OCI-LY7 (cell line): ENCODE measurements around the gene CLTCL1. TPM values are rescaled to one million over a fixed set of nuclear protein-coding genes. Genes with fewer than 3 reads are reported as not detected.

Source experiments
- BruUV-seq: library from RNA; stranded (reverse); fragments of 400-500 nt; replicated peaks from 2 replicates; lab custom pipeline; 2021; lab: Mats Ljungman, UMichigan
- CTCF ChIA-PET: fragments of 300-600 bp; sonication (Branson Sonifier 250); formaldehyde crosslinking; loops from one replicate; lab custom pipeline; 2022; ENCODE audit warnings: antibody characterized with exemption; ENCODE audit not compliant: unreplicated experiment; lab: Charles Lee
- POLR2A ChIA-PET: fragments of 300-600 bp; sonication (Branson Sonifier 250); formaldehyde crosslinking; loops from one replicate; lab custom pipeline; 2022; ENCODE audit warnings: antibody characterized with exemption; lab: Charles Lee
- DNase-seq: peaks from one replicate; pipeline ENCODE4 v3.0.0-alpha.2; 2015; ENCODE audit warnings: low spot score
- H2AFZ ChIP-seq: fragments of 200-600 bp; sonication (generic), shearing (Covaris generic); 2 replicates; pipeline ENCODE4 v1.6.1; 2014; ENCODE audit warnings: mild to moderate bottlenecking, antibody characterized with exemption, low read length, moderate library complexity
- H3K27ac ChIP-seq: fragments of 200-600 bp; sonication (generic); 2 replicates; pipeline ENCODE4 v1.5.1; 2014; ENCODE audit warnings: mixed run types, low read depth, mild to moderate bottlenecking, moderate library complexity, low read length, inconsistent platforms; ENCODE audit not compliant: poor library complexity, severe bottlenecking
- H3K36me3 ChIP-seq: fragments of 200-600 bp; sonication (generic); 2 replicates; pipeline ENCODE4 v1.6.1; 2014; ENCODE audit warnings: mild to moderate bottlenecking, antibody characterized with exemption, low read length, moderate library complexity, mixed read lengths; ENCODE audit not compliant: insufficient read depth
- H3K4me1 ChIP-seq: fragments of 200-600 bp; sonication (generic); 2 replicates; pipeline ENCODE4 v1.5.1; 2014; ENCODE audit warnings: mild to moderate bottlenecking, low read length; ENCODE audit not compliant: insufficient read depth, poor library complexity, severe bottlenecking
- H3K4me2 ChIP-seq: fragments of 200-600 bp; sonication (generic); 2 replicates; pipeline ENCODE4 v1.6.1; 2014; ENCODE audit warnings: mild to moderate bottlenecking, low read length
- H3K4me3 ChIP-seq: fragments of 200-600 bp; sonication (generic); 2 replicates; pipeline ENCODE4 v1.5.1; 2014; ENCODE audit warnings: mild to moderate bottlenecking, low read depth, low read length; ENCODE audit not compliant: poor library complexity, severe bottlenecking
- H3K79me2 ChIP-seq: fragments of 200-600 bp; sonication (generic); 2 replicates; pipeline ENCODE4 v1.6.1; 2016; ENCODE audit warnings: low read depth, mild to moderate bottlenecking, low read length, moderate library complexity, mixed read lengths; ENCODE audit not compliant: insufficient read depth
- H3K9me2 ChIP-seq: fragments of 200-600 bp; sonication (generic); 2 replicates; pipeline ENCODE4 v1.6.1; 2016; ENCODE audit warnings: mild to moderate bottlenecking, low read length, mixed read lengths; ENCODE audit not compliant: insufficient read depth
- H3K9me3 ChIP-seq: fragments of 200-600 bp; sonication (generic); 2 replicates; pipeline ENCODE4 v1.6.1; 2014; ENCODE audit warnings: mild to moderate bottlenecking, mixed run types, low read length, mixed read lengths
- H4K20me1 ChIP-seq: fragments of 200-600 bp; sonication (generic); 2 replicates; pipeline ENCODE4 v1.6.1; 2014; ENCODE audit warnings: mild to moderate bottlenecking, antibody characterized with exemption, low read length, moderate library complexity, mixed read lengths; ENCODE audit not compliant: insufficient read depth
- EZH2phosphoT487 ChIP-seq: fragments of 200-600 bp; sonication (generic); IDR thresholded peaks from 2 replicates; pipeline ENCODE4 v1.6.1; 2018; ENCODE audit warnings: low read depth, borderline replicate concordance, mild to moderate bottlenecking, mixed run types, antibody characterized with exemption, low read length, moderate library complexity, mixed read lengths
- intact Hi-C: fragments of 100-400 bp; cut with micrococcal nuclease; formaldehyde crosslinking; loops from one replicate; pipeline ENCODE4 v1.10.0; 2022; ENCODE audit not compliant: unreplicated experiment
- total RNA-seq, 2 experiments: library from RNA; depleted of rRNA in 1 of 2; stranded (reverse); fragments of >200 nt in 1 of 2; shearing (Covaris generic) in 1 of 2; gene quantifications; 2 replicates each; pipeline ENCODE4 v1.2.3, GENCODE V29; 2014 to 2022
- TF ChIP-seq, protein P1 (sequence below): fragments of 200-600 bp; sonication (generic); conservative IDR thresholded peaks from 2 replicates; pipeline ENCODE4 v1.5.1; 2014; ENCODE audit warnings: mild to moderate bottlenecking, antibody characterized with exemption, low read length, moderate library complexity, mixed read lengths

The CLTCL1 gene
- total RNA-seq, 2 experiments from 2014 or later: 0.44 to 0.99 TPM

DNA sequence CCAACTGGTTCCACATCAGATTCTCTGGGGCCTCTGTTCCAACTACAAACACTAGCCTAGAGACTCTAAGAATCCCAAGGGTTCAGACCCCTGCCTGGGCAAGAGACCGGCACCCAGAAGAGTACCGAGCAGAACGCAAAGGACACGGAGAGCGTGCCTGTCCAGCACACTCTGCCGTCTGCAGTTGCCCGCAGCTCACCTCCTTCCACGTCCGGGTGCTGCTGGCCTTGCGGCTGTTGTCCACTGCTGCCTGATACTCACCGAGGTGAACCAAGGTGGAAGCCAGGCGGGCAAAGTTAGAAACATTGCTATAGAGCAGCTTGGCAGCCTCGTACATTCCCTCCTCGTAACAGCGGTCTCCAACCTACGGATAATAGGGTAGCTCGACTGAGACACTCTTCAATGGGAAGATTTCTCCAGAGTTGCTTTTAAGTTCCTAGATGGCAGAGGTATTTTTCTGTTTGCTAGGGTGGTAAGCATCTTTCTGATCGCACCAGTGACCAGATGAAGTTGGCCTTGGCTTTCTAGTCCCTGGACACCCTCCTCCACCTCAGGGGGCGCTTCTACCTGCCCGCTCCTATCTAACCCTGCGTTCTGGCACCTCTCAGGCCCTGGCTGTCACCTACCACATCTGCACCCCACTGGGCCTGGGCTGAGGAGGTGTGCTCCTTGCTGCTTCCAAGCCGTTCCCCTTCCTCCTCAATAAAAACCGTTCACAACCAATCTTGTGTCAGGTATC lies 90.2 kb downstream of the CLTCL1 start:
- H3K4me2 ChIP-seq: no peak overlapping the region
- ChIA-PET POLR2A (interaction anchor here (0.6 kb wide), 1 partner anchor 43 kb away, joined by 3 read pairs; no protein-coding TSS in a partner anchor), CTCF (no interaction called here)
- H3K27ac ChIP-seq: no peak overlapping the region
- H3K4me1 ChIP-seq: no peaks in the 10 kb centered on the region
- no peak overlapping the region for H3K4me3 ChIP-seq
- no peaks in the 10 kb centered on the region for H3K36me3 ChIP-seq
- TF ChIP-seq EZH2phosphoT487: no peak
- TF ChIP-seq, protein P1, sequence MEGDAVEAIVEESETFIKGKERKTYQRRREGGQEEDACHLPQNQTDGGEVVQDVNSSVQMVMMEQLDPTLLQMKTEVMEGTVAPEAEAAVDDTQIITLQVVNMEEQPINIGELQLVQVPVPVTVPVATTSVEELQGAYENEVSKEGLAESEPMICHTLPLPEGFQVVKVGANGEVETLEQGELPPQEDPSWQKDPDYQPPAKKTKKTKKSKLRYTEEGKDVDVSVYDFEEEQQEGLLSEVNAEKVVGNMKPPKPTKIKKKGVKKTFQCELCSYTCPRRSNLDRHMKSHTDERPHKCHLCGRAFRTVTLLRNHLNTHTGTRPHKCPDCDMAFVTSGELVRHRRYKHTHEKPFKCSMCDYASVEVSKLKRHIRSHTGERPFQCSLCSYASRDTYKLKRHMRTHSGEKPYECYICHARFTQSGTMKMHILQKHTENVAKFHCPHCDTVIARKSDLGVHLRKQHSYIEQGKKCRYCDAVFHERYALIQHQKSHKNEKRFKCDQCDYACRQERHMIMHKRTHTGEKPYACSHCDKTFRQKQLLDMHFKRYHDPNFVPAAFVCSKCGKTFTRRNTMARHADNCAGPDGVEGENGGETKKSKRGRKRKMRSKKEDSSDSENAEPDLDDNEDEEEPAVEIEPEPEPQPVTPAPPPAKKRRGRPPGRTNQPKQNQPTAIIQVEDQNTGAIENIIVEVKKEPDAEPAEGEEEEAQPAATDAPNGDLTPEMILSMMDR: no peak
- intact Hi-C loops: no loop called here
- no peaks in the 10 kb centered on the region for H3K9me2 ChIP-seq
- DNase-seq: no peak
- no peaks in the 10 kb centered on the region for H4K20me1 ChIP-seq
- BruUV-seq: no TSS peak
- no peak overlapping the region for H2AFZ ChIP-seq
- no peaks in the 10 kb centered on the region for H3K79me2 ChIP-seq
- no peaks in the 10 kb centered on the region for H3K9me3 ChIP-seq

DNA sequence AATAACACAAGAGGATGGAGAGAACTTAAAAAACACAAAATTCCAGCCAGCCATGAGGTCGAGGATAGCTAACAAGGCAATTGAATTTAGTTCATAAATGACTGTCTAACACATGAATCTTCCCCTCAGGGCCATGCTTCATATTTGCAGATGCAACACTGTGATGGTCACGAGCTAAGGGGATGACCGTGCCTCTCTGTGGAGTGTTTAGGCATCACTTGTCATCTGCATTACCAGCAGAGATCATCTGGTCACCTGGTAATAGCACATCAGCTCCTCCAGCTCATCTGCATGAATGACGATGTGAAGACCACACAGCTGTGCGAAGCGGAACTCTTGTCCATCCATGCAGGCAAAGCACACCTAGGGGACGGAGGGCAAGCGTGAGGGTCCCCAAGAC lies 92.0 kb downstream of the CLTCL1 start:
- Histone ChIP-seq H3K9me3 (no peaks in the 10 kb centered on the region), H3K27ac (no peak overlapping the region), H3K9me2 (no peaks in the 10 kb centered on the region), H3K4me2 (no peak overlapping the region), H3K4me3 (no peak overlapping the region), H4K20me1 (no peaks in the 10 kb centered on the region), H3K36me3 (no peaks in the 10 kb centered on the region), H3K4me1 (peaks cover 9% of the 10 kb centered on the region), H3K79me2 (no peaks in the 10 kb centered on the region), H2AFZ (no peak overlapping the region)
- ChIA-PET POLR2A (no interaction called here), CTCF (no interaction called here)
- no peak for DNase-seq
- intact Hi-C loops: no loop called here
- no peak for TF ChIP-seq EZH2phosphoT487
- TF ChIP-seq, protein P1: no peak
- no TSS peak for BruUV-seq
